ENCODE results near the gene GNAI3. TPM values are rescaled to one million over a fixed set of nuclear protein-coding genes. Genes with fewer than 3 reads are reported as not detected.
A peak's percentile ranks its signal among the peaks of the same experiment; 100 is the strongest.

GNAI3 gene
- total and polyA plus RNA-seq, 2 experiments from 2014 or later: 14.9 TPM

DNA sequence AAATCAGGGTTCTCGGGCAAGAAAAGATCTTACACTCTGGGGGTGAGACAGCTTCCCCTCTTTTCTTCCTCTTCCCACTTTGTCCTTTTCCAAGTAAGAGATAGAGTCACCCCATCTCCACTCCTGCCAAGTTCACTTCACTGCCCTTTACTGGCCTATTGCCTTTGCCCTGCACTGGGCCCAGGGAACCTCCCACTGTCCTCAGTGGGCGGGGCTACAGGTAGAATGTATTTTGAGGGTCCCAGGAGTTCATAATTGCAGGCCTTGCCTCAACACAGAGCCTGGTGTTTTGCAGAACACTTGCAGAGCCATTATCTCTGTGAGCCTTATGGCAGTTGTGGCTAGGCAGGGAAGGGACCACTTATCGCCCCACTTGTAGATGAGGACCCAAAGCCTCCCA is 74.5 kb downstream of the GNAI3 start:
- in situ Hi-C loops (cut with MboI): no loop called here
- Histone ChIP-seq H3K79me2 (ENCODE audit: insufficient read depth) (peaks cover 67% of the 10 kb centered on the region), H3K9ac (peak overlapping the region; percentile 51; the same call in 1 of the 2 replicates), H3K36me3 (ENCODE audit: low read depth) (no peaks in the 10 kb centered on the region), H4K20me1 (ENCODE audit: insufficient read depth) (no peaks in the 10 kb centered on the region; the same call in 1 of the 2 replicates), H3F3A (ENCODE audit: insufficient read depth) (peaks cover 14% of the 10 kb centered on the region), H2AFZ (no peak overlapping the region), H3K4me2 (ENCODE audit: unreplicated experiment) (peak overlapping the region; percentile 95), H3K4me1 (ENCODE audit: insufficient read depth) (peaks cover 46% of the 10 kb centered on the region), H3K27me3 (replicated peaks; ENCODE audit: insufficient read depth) (no peaks in the 10 kb centered on the region), H3K9me3 (ENCODE audit: low read depth) (no peaks in the 10 kb centered on the region), H3K4me3 (0 out of 2 replicates have a peak overlapping the region, but pooled peaks have one; percentile 9), H3K9me2 (ENCODE audit: insufficient read depth) (no peaks in the 10 kb centered on the region), H3K27ac (no peak overlapping the region)
- no peak for DNase-seq
- WGBS, 2 experiments (ENCODE audit: low coverage in 1 of 2, low lambda C conversion rate in 2 of 2, missing lambda C conversion rate in 2 of 2): 77 to 86% methylated on average over 3 of the region's 3 CpGs
- no peak for TF ChIP-seq EZH2phosphoT487 (IDR thresholded peaks at IDR 0.05; ENCODE audit: insufficient read depth, low read depth)
- TF ChIP-seq EZH2 (IDR thresholded peaks at IDR 0.05; ENCODE audit: insufficient read depth, poor library complexity, severe bottlenecking): no peak

DNA sequence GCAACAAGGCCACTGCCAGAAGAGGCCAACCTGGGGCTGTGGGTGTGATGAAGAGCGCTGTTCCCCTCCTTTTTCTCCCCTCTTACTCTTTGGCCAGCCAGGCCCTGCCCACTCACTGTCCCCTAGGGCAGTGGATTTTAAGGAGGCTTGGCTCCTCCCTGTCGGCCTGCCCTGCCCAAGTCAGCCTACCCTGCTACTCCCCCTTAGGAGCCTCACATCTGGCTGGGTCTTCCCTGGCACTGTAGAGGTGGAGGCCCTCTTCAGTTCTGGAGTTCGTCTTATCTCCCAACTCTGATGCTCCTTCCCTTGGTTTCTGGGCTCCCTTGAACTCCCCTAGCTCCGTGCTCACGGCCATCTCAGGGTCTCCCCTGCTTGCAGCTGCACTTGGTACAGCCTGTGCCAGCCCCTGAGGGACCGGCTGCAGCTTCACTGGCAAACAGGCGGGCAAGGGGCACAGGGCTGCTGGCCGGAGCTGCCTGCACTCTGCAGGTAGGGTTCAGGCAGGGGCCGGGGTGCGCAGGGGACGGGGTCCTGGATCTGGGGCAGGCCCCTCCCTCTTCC is 75.3 kb downstream of the GNAI3 start:
- peaks cover 67% of the 10 kb centered on the region for H3K79me2 ChIP-seq (ENCODE audit: insufficient read depth)
- no peaks in the 10 kb centered on the region for H3K9me2 ChIP-seq (ENCODE audit: insufficient read depth)
- TF ChIP-seq EZH2 (IDR thresholded peaks at IDR 0.05; ENCODE audit: insufficient read depth, poor library complexity, severe bottlenecking) (no peak), EZH2phosphoT487 (IDR thresholded peaks at IDR 0.05; ENCODE audit: insufficient read depth, low read depth) (no peak)
- no peaks in the 10 kb centered on the region for H3K9me3 ChIP-seq (ENCODE audit: low read depth)
- DNase-seq: peak; percentile 40
- peak overlapping the region; percentile 28 for H3K4me2 ChIP-seq (ENCODE audit: unreplicated experiment)
- H3K4me1 ChIP-seq (ENCODE audit: insufficient read depth): peaks cover 39% of the 10 kb centered on the region
- H3K36me3 ChIP-seq (ENCODE audit: low read depth): no peaks in the 10 kb centered on the region; the same call in 1 of the 2 replicates
- in situ Hi-C loops (cut with MboI): no loop called here
- H3K4me3 ChIP-seq: peak overlapping the region; percentile 31; the same call in 1 of the 2 replicates
- no peak overlapping the region for H2AFZ ChIP-seq
- peaks cover 7% of the 10 kb centered on the region for H3F3A ChIP-seq (ENCODE audit: insufficient read depth)
- no peak overlapping the region for H3K27ac ChIP-seq
- no peaks in the 10 kb centered on the region for H3K27me3 ChIP-seq (replicated peaks; ENCODE audit: insufficient read depth)
- no peaks in the 10 kb centered on the region; the same call in 1 of the 2 replicates for H4K20me1 ChIP-seq (ENCODE audit: insufficient read depth)
- 52 to 62% methylated on average over 9 to 11 of the region's 11 CpGs for WGBS, 2 experiments (ENCODE audit: low coverage in 1 of 2, low lambda C conversion rate in 2 of 2, missing lambda C conversion rate in 2 of 2)
- peak overlapping the region; percentile 51 for H3K9ac ChIP-seq

DNA sequence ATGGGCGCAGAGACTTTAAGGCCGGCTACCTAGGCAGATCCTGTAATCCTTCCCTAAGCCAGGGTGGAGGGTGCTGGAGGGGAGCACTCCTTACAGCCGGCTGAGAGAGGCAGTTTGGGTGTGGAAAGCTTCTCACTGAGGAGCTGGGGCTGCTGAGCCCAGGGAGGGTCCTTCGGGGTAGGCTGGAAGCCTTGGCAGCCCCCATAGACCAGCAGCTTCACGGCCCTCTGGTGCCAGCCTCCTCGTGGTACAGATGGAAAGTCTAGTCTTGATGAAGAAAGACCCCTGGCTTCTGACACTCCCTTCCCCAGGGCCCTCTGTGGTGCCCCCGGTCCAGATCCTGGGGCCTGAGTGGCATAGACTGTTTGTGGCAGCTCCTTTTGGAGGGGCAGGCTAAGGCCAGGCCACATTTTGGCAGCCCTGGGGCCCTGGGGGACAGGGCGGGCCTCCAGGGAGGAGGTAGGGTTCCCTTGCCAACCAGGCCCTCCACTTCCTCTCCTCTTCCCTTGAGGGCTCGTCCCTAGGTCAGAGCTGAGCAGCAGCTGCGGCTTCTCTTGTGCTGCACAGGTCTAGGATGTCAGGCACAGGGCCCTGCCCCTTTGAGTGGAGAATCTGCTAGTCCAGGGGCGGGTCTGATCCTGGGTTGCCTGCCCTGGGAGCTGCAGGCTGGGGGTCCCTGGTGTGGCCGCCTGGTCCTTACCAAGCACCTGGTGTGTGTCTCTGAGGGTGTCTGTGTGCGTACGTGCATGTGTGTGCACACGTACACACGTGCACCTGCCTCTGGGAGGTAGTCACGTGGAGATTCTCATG is 76.0 kb downstream of the GNAI3 start:
- H3K27ac ChIP-seq: no peak overlapping the region; the same call in 1 of the 2 replicates
- in situ Hi-C loops (cut with MboI): loop anchor here (5.0 kb wide), 1 partner anchor 77 kb away; the partner anchor contains the start of gene GNAI3
- TF ChIP-seq EZH2 (IDR thresholded peaks at IDR 0.05; ENCODE audit: insufficient read depth, poor library complexity, severe bottlenecking): no peak
- TF ChIP-seq EZH2phosphoT487 (IDR thresholded peaks at IDR 0.05; ENCODE audit: insufficient read depth, low read depth): no peak
- peak overlapping the region; percentile 51; the same call in 1 of the 2 replicates for H3K9ac ChIP-seq
- 0 out of 2 replicates have a peak overlapping the region, but pooled peaks have one; percentile 31 for H3K4me3 ChIP-seq
- H3K9me2 ChIP-seq (ENCODE audit: insufficient read depth): no peaks in the 10 kb centered on the region
- no peaks in the 10 kb centered on the region for H3K27me3 ChIP-seq (replicated peaks; ENCODE audit: insufficient read depth)
- peak overlapping the region; percentile 28 for H3K4me2 ChIP-seq (ENCODE audit: unreplicated experiment)
- no peaks in the 10 kb centered on the region; the same call in 1 of the 2 replicates for H4K20me1 ChIP-seq (ENCODE audit: insufficient read depth)
- 71 to 73% methylated on average over 17 of the region's 17 CpGs for WGBS, 2 experiments (ENCODE audit: low coverage in 1 of 2, low lambda C conversion rate in 2 of 2, missing lambda C conversion rate in 2 of 2)
- peaks cover 67% of the 10 kb centered on the region for H3K79me2 ChIP-seq (ENCODE audit: insufficient read depth)
- no peaks in the 10 kb centered on the region for H3K9me3 ChIP-seq (ENCODE audit: low read depth)
- H3K36me3 ChIP-seq (ENCODE audit: low read depth): peaks cover 3% of the 10 kb centered on the region; the same call in 1 of the 2 replicates
- peaks cover 31% of the 10 kb centered on the region for H3K4me1 ChIP-seq (ENCODE audit: insufficient read depth)
- H3F3A ChIP-seq (ENCODE audit: insufficient read depth): no peaks in the 10 kb centered on the region
- no peak overlapping the region for H2AFZ ChIP-seq
- DNase-seq: no peak

DNA sequence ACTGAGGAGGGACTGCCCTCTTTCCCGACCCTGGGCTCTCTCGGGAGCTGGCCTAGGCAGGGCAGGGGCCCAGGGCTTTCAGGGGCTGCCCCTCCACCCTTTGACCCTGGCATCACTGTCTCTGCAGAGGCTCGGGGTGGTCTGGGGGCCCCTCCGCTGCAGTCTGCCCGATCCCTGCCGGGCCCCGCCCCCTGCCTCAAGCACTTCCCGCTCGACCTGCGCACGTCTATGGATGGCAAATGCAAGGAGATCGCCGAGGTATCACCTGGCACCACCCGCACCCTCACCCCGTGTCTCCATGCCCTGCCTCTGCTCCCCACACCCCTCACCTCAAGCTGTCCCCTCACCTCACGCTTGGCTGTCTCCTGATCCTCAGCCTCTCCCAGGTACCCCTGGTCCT is 76.8 kb downstream of the GNAI3 start:
- no peaks in the 10 kb centered on the region; the same call in 1 of the 2 replicates for H4K20me1 ChIP-seq (ENCODE audit: insufficient read depth)
- no peaks in the 10 kb centered on the region for H3K27me3 ChIP-seq (replicated peaks; ENCODE audit: insufficient read depth)
- WGBS, 2 experiments (ENCODE audit: low coverage in 1 of 2, low lambda C conversion rate in 2 of 2, missing lambda C conversion rate in 2 of 2): 94 to 97% methylated on average over 7 to 16 of the region's 16 CpGs
- H3K79me2 ChIP-seq (ENCODE audit: insufficient read depth): peaks cover 62% of the 10 kb centered on the region
- H3K9ac ChIP-seq: no peak overlapping the region
- H3K4me1 ChIP-seq (ENCODE audit: insufficient read depth): peaks cover 31% of the 10 kb centered on the region; the same call in 1 of the 2 replicates
- H3K9me2 ChIP-seq (ENCODE audit: insufficient read depth): no peaks in the 10 kb centered on the region
- in situ Hi-C loops (cut with MboI): loop anchor here (5.0 kb wide), 1 partner anchor 78 kb away; the partner anchor contains the start of gene GNAI3
- H3K4me2 ChIP-seq (ENCODE audit: unreplicated experiment): no peak overlapping the region
- H3F3A ChIP-seq (ENCODE audit: insufficient read depth): no peaks in the 10 kb centered on the region
- TF ChIP-seq EZH2phosphoT487 (IDR thresholded peaks at IDR 0.05; ENCODE audit: insufficient read depth, low read depth) (no peak), EZH2 (IDR thresholded peaks at IDR 0.05; ENCODE audit: insufficient read depth, poor library complexity, severe bottlenecking) (no peak)
- DNase-seq: no peak
- H3K9me3 ChIP-seq (ENCODE audit: low read depth): no peaks in the 10 kb centered on the region
- peaks cover 6% of the 10 kb centered on the region; the same call in 1 of the 2 replicates for H3K36me3 ChIP-seq (ENCODE audit: low read depth)
- no peak overlapping the region for H3K27ac ChIP-seq
- no peak overlapping the region for H2AFZ ChIP-seq
- no peak overlapping the region for H3K4me3 ChIP-seq

Data from GM23248 (cell line).